MG63 (cell line): ENCODE results near the gene MACROH2A2. TPM values are rescaled to one million over a fixed set of nuclear protein-coding genes. Genes with fewer than 3 reads are reported as not detected.
"Not testable (repeated sequence)": the region's sequence is repeated elsewhere in the genome, so short reads cannot be mapped to it uniquely, and the experiment has no call there.

ENCODE experiments used
- DNase-seq: peaks from one replicate; pipeline ENCODE4 v3.0.0-alpha.2; 2020
- H3K27me3 ChIP-seq: fragments of 250-450 bp; sonication (Bioruptor Pico); 2 replicates; pipeline ENCODE4 v1.5.1; 2020; ENCODE audit warnings: mild to moderate bottlenecking, moderate library complexity
- H3K36me3 ChIP-seq: fragments of 250-450 bp; sonication (Bioruptor Pico); 2 replicates; pipeline ENCODE4 v1.5.1; 2020; ENCODE audit warnings: mild to moderate bottlenecking, moderate library complexity
- H3K4me3 ChIP-seq: fragments of 250-450 bp; sonication (Bioruptor Pico); 2 replicates; pipeline ENCODE4 v1.5.1; 2020; ENCODE audit warnings: mild to moderate bottlenecking, moderate library complexity
- H3K9me3 ChIP-seq: fragments of 250-450 bp; sonication (Bioruptor Pico); 2 replicates; pipeline ENCODE4 v1.5.1; 2020; ENCODE audit warnings: mild to moderate bottlenecking, moderate library complexity
- total RNA-seq: library from RNA; depleted of rRNA; stranded (reverse); fragments of >200 nt; shearing (Covaris generic); gene quantifications from 2 replicates; pipeline ENCODE4 v1.2.3, GENCODE V29; 2014; ENCODE audit warnings: low replicate concordance

MACROH2A2 gene
- total RNA-seq, 1 experiment from 2014 or later: 16.3 TPM

GRCh38 chr10:70090013-70090412, 37.4 kb downstream of the MACROH2A2 start:
- Histone ChIP-seq H3K27me3 (no peaks in the 10 kb centered on the region), H3K9me3 (no peaks in the 10 kb centered on the region), H3K4me3 (no peak overlapping the region), H3K36me3 (no peaks in the 10 kb centered on the region)
- no peak for DNase-seq

GRCh38 chr10:70090951-70091350, 38.3 kb downstream of the MACROH2A2 start:
- H3K27me3 ChIP-seq: no peaks in the 10 kb centered on the region
- no peaks in the 10 kb centered on the region for H3K36me3 ChIP-seq
- H3K4me3 ChIP-seq: no peak overlapping the region
- DNase-seq: no peak
- no peaks in the 10 kb centered on the region for H3K9me3 ChIP-seq

- no peak for DNase-seq
- no peaks in the 10 kb centered on the region for H3K27me3 ChIP-seq
These were observed 39.7 kb downstream of the MACROH2A2 start for GRCh38 chr10:70092389-70092718.

GRCh38 chr10:70093335-70093944, 40.8 kb downstream of the MACROH2A2 start:
- no peak for DNase-seq
- no peaks in the 10 kb centered on the region for H3K9me3 ChIP-seq
- H3K4me3 ChIP-seq: no peak overlapping the region
- H3K36me3 ChIP-seq: no peaks in the 10 kb centered on the region
- H3K27me3 ChIP-seq: no peaks in the 10 kb centered on the region

More at GRCh38 chr10:70092389-70092718, 39.7 kb downstream of the MACROH2A2 start:
- no peaks in the 10 kb centered on the region for H3K36me3 ChIP-seq
- no peaks in the 10 kb centered on the region for H3K9me3 ChIP-seq
- H3K4me3 ChIP-seq: no peak overlapping the region

- DNase-seq: no peak
- Histone ChIP-seq H3K27me3 (no peaks in the 10 kb centered on the region), H3K36me3 (no peaks in the 10 kb centered on the region), H3K4me3 (no peak overlapping the region), H3K9me3 (no peaks in the 10 kb centered on the region)
These were observed 41.6 kb downstream of the MACROH2A2 start for GRCh38 chr10:70094250-70094649.

GRCh38 chr10:70096016-70096704, 43.5 kb downstream of the MACROH2A2 start:
- H3K27me3 ChIP-seq: no peaks in the 10 kb centered on the region
- no peaks in the 10 kb centered on the region for H3K9me3 ChIP-seq
- H3K4me3 ChIP-seq: no peak overlapping the region
- no peaks in the 10 kb centered on the region for H3K36me3 ChIP-seq
- no peak for DNase-seq

- Histone ChIP-seq H3K9me3 (no peaks in the 10 kb centered on the region), H3K27me3 (no peaks in the 10 kb centered on the region), H3K4me3 (no peak overlapping the region), H3K36me3 (no peaks in the 10 kb centered on the region)
- no peak for DNase-seq
These were observed 44.2 kb downstream of the MACROH2A2 start for GRCh38 chr10:70096705-70097420.

GRCh38 chr10:70097459-70097858, 44.8 kb downstream of the MACROH2A2 start:
- H3K4me3 ChIP-seq: no peak overlapping the region
- no peaks in the 10 kb centered on the region for H3K27me3 ChIP-seq
- H3K36me3 ChIP-seq: no peaks in the 10 kb centered on the region
- no peak for DNase-seq
- H3K9me3 ChIP-seq: no peaks in the 10 kb centered on the region

- Histone ChIP-seq H3K4me3 (no peak overlapping the region), H3K27me3 (no peaks in the 10 kb centered on the region), H3K36me3 (no peaks in the 10 kb centered on the region), H3K9me3 (no peaks in the 10 kb centered on the region)
- DNase-seq: no peak
These were observed 45.6 kb downstream of the MACROH2A2 start for GRCh38 chr10:70098271-70098670.

GRCh38 chr10:70101068-70101562, 48.5 kb downstream of the MACROH2A2 start:
- H3K36me3 ChIP-seq, H3K4me3 ChIP-seq, H3K9me3 ChIP-seq, H3K27me3 ChIP-seq, DNase-seq: not testable (repeated sequence)

- H3K36me3 ChIP-seq: no peaks in the 10 kb centered on the region
- H3K9me3 ChIP-seq: no peaks in the 10 kb centered on the region
- no peak for DNase-seq
- no peak overlapping the region for H3K4me3 ChIP-seq
- H3K27me3 ChIP-seq: no peaks in the 10 kb centered on the region
These were observed 49.0 kb downstream of the MACROH2A2 start for GRCh38 chr10:70101668-70102067.

GRCh38 chr10:70106958-70107791, 54.5 kb downstream of the MACROH2A2 start:
- peaks cover 9% of the 10 kb centered on the region for H3K36me3 ChIP-seq
- H3K27me3 ChIP-seq: no peaks in the 10 kb centered on the region
- no peak for DNase-seq
- H3K9me3 ChIP-seq: no peaks in the 10 kb centered on the region
- no peak overlapping the region for H3K4me3 ChIP-seq

GRCh38 chr10:70109064-70109729, 56.6 kb downstream of the MACROH2A2 start:
- Histone ChIP-seq H3K36me3 (peaks cover 18% of the 10 kb centered on the region), H3K9me3 (no peaks in the 10 kb centered on the region), H3K4me3 (no peak overlapping the region), H3K27me3 (no peaks in the 10 kb centered on the region)
- no peak for DNase-seq

GRCh38 chr10:70111496-70111895, 58.9 kb downstream of the MACROH2A2 start:
- no peak for DNase-seq
- H3K9me3 ChIP-seq: no peaks in the 10 kb centered on the region
- no peak overlapping the region for H3K4me3 ChIP-seq
- peaks cover 33% of the 10 kb centered on the region for H3K36me3 ChIP-seq
- no peaks in the 10 kb centered on the region for H3K27me3 ChIP-seq

- Histone ChIP-seq H3K27me3 (no peaks in the 10 kb centered on the region), H3K36me3 (peaks cover 34% of the 10 kb centered on the region), H3K9me3 (no peaks in the 10 kb centered on the region), H3K4me3 (no peak overlapping the region)
- no peak for DNase-seq
These were observed 59.4 kb downstream of the MACROH2A2 start for GRCh38 chr10:70112071-70112470.

GRCh38 chr10:70114902-70115301, 62.3 kb downstream of the MACROH2A2 start:
- DNase-seq: no peak

More at GRCh38 chr10:70114902-70115301, 62.3 kb downstream of the MACROH2A2 start:
- Histone ChIP-seq H3K36me3 (peaks cover 32% of the 10 kb centered on the region), H3K27me3 (no peaks in the 10 kb centered on the region), H3K4me3 (no peak overlapping the region), H3K9me3 (no peaks in the 10 kb centered on the region)
